Measurements from ENCODE around the gene RAB7A.

- TF ChIP-seq, protein P1, sequence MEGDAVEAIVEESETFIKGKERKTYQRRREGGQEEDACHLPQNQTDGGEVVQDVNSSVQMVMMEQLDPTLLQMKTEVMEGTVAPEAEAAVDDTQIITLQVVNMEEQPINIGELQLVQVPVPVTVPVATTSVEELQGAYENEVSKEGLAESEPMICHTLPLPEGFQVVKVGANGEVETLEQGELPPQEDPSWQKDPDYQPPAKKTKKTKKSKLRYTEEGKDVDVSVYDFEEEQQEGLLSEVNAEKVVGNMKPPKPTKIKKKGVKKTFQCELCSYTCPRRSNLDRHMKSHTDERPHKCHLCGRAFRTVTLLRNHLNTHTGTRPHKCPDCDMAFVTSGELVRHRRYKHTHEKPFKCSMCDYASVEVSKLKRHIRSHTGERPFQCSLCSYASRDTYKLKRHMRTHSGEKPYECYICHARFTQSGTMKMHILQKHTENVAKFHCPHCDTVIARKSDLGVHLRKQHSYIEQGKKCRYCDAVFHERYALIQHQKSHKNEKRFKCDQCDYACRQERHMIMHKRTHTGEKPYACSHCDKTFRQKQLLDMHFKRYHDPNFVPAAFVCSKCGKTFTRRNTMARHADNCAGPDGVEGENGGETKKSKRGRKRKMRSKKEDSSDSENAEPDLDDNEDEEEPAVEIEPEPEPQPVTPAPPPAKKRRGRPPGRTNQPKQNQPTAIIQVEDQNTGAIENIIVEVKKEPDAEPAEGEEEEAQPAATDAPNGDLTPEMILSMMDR (conservative IDR thresholded peaks at IDR 0.05; ENCODE audit: low read depth in 2 of 2): no peak
- TF ChIP-seq REST (IDR thresholded peaks at IDR 0.05; ENCODE audit: unreplicated experiment) (no peak), NANOG (IDR thresholded peaks at IDR 0.05; ENCODE audit: borderline replicate concordance) (no peak), ZNF331 (CRISPR knock-in tag; IDR thresholded peaks at IDR 0.05; ENCODE audit: low read depth) (no peak)
Observed at GRCh38 chr3:128850544-128850943, 124.6 kb downstream of the RAB7A start.
